Vagina (tissue), 2 donors: ENCODE data around the gene JDP2. TPM values are rescaled to one million over a fixed set of nuclear protein-coding genes. Genes with fewer than 3 reads are reported as not detected.

ENCODE experiments used
- DNase-seq, 2 donors: peaks; one replicate each; pipeline ENCODE4 v3.0.0-alpha.2; 2017; ENCODE audit errors: extremely low spot score in 2 of 2
- H3K27ac ChIP-seq: fragments of 200-600 bp; sonication (generic); one replicate; pipeline ENCODE4 v1.5.1; 2019
- H3K27me3 ChIP-seq: fragments of 200-600 bp; sonication (generic); one replicate; pipeline ENCODE4 v1.5.1; 2019
- H3K36me3 ChIP-seq, 2 donors: fragments of 200-600 bp; sonication (generic); one replicate each; pipeline ENCODE4 v1.5.1; 2017 to 2019
- H3K4me1 ChIP-seq: fragments of 200-600 bp; sonication (generic); one replicate; pipeline ENCODE4 v1.5.1; 2019
- H3K4me3 ChIP-seq, 2 donors: fragments of 200-600 bp; sonication (generic); 1 replicate in 1 of 2; 2 replicates in 1 of 2; pipeline ENCODE4 v1.5.1; 2016 to 2019
- H3K9me3 ChIP-seq: fragments of 200-600 bp; sonication (generic); one replicate; pipeline ENCODE4 v1.5.1; 2019
- CTCF ChIP-seq, 3 experiments: fragments of 450-650 bp in 2 of 3; fragments of 200-600 bp in 1 of 3; sonication (generic) in 1 of 3; IDR thresholded peaks; one replicate each; pipeline ENCODE4 v1.5.1; 2017 to 2019; ENCODE audit warnings: antibody characterized with exemption in 3 of 3, mild to moderate bottlenecking in 2 of 3, moderate library complexity in 2 of 3
- POLR2A ChIP-seq, 2 donors: fragments of 450-650 bp; IDR thresholded peaks; one replicate each; pipeline ENCODE4 v1.6.1; 2017; ENCODE audit warnings: antibody characterized with exemption in 2 of 2, mild to moderate bottlenecking in 2 of 2, moderate library complexity in 2 of 2
- POLR2AphosphoS5 ChIP-seq, 2 donors: sonication (generic); formaldehyde crosslinking; IDR thresholded peaks; one replicate each; pipeline ENCODE4 v1.9.0; 2017; ENCODE audit warnings: antibody characterized with exemption in 2 of 2, mild to moderate bottlenecking in 2 of 2, low read depth in 1 of 2; ENCODE audit not compliant: insufficient read depth in 1 of 2
- intact Hi-C: fragments of 100-400 bp; cut with DNase I; formaldehyde crosslinking; loops from one replicate; pipeline ENCODE4 v1.15.1; 2023
- total RNA-seq: library from RNA; depleted of rRNA; stranded (reverse); fragments of >200 nt; gene quantifications from one replicate; pipeline ENCODE4 v1.2.3, GENCODE V29; 2016

The JDP2 gene
- total RNA-seq, 1 donor from 2014 or later = 66.5 TPM

- no peak overlapping the region for H3K4me3 ChIP-seq
- no peaks in the 10 kb centered on the region for H3K36me3 ChIP-seq
- TF ChIP-seq POLR2A (IDR thresholded peaks at IDR 0.05) = no peak
- peak in 1 of 2 donors; percentile 49 for TF ChIP-seq POLR2AphosphoS5 (IDR thresholded peaks at IDR 0.05; ENCODE audit: insufficient read depth in 1 of 2, low read depth in 1 of 2)
- no peak for DNase-seq
- H3K27ac ChIP-seq = peak overlapping the region; percentile 41
- peaks cover 80% of the 10 kb centered on the region for H3K4me1 ChIP-seq
- H3K9me3 ChIP-seq = no peaks in the 10 kb centered on the region
- H3K27me3 ChIP-seq = no peaks in the 10 kb centered on the region
- intact Hi-C loops = no loop called here
Observed at GRCh38 chr14:75450381-75451276, 22.8 kb downstream of the JDP2 start.

- intact Hi-C loops = no loop called here
- Histone ChIP-seq H3K36me3 (no peaks in the 10 kb centered on the region), H3K4me1 (peaks cover 97% of the 10 kb centered on the region), H3K27me3 (no peaks in the 10 kb centered on the region), H3K9me3 (no peaks in the 10 kb centered on the region), H3K27ac (peak overlapping the region; percentile 70), H3K4me3 (no peak overlapping the region)
- TF ChIP-seq CTCF (IDR thresholded peaks at IDR 0.05) = no peak
- no peak for TF ChIP-seq POLR2A (IDR thresholded peaks at IDR 0.05)
- no peak for TF ChIP-seq POLR2AphosphoS5 (IDR thresholded peaks at IDR 0.05; ENCODE audit: insufficient read depth in 1 of 2, low read depth in 1 of 2)
- no peak for DNase-seq
Observed at GRCh38 chr14:75452324-75452723, 24.5 kb downstream of the JDP2 start.

GRCh38 chr14:75452900-75453816 lies 25.3 kb downstream of the JDP2 start:
- TF ChIP-seq CTCF (IDR thresholded peaks at IDR 0.05) (no peak), POLR2AphosphoS5 (IDR thresholded peaks at IDR 0.05; ENCODE audit: insufficient read depth in 1 of 2, low read depth in 1 of 2) (peak; percentile 11 to 81), POLR2A (IDR thresholded peaks at IDR 0.05) (no peak)
- DNase-seq = peak in 1 of 2 donors; percentile 95
- H3K36me3 ChIP-seq = no peaks in the 10 kb centered on the region
- intact Hi-C loops = no loop called here
- H3K27me3 ChIP-seq = no peaks in the 10 kb centered on the region
- H3K27ac ChIP-seq = peak overlapping the region; percentile 70
- H3K4me1 ChIP-seq = peaks cover 94% of the 10 kb centered on the region
- peak overlapping the region in 1 of 2 donors; percentile 8 for H3K4me3 ChIP-seq
- no peaks in the 10 kb centered on the region for H3K9me3 ChIP-seq

- intact Hi-C loops = no loop called here
- Histone ChIP-seq H3K27me3 (no peaks in the 10 kb centered on the region), H3K9me3 (no peaks in the 10 kb centered on the region), H3K4me1 (peaks cover 93% of the 10 kb centered on the region), H3K4me3 (no peak overlapping the region), H3K36me3 (no peaks in the 10 kb centered on the region), H3K27ac (peak overlapping the region; percentile 70)
- DNase-seq = no peak
- TF ChIP-seq POLR2AphosphoS5 (IDR thresholded peaks at IDR 0.05; ENCODE audit: insufficient read depth in 1 of 2, low read depth in 1 of 2) (no peak), POLR2A (IDR thresholded peaks at IDR 0.05) (no peak), CTCF (IDR thresholded peaks at IDR 0.05) (no peak)
Observed at GRCh38 chr14:75453817-75454434, 26.1 kb downstream of the JDP2 start.

- no peaks in the 10 kb centered on the region for H3K9me3 ChIP-seq
- no peaks in the 10 kb centered on the region for H3K36me3 ChIP-seq
- intact Hi-C loops = no loop called here
- H3K4me3 ChIP-seq = no peak overlapping the region
- H3K4me1 ChIP-seq = peaks cover 93% of the 10 kb centered on the region
- no peak for DNase-seq
- no peaks in the 10 kb centered on the region for H3K27me3 ChIP-seq
- peak overlapping the region; percentile 70 for H3K27ac ChIP-seq
- TF ChIP-seq CTCF (IDR thresholded peaks at IDR 0.05) (no peak), POLR2A (IDR thresholded peaks at IDR 0.05) (no peak), POLR2AphosphoS5 (IDR thresholded peaks at IDR 0.05; ENCODE audit: insufficient read depth in 1 of 2, low read depth in 1 of 2) (no peak)
Observed at GRCh38 chr14:75454963-75455546, 27.2 kb downstream of the JDP2 start.
